Activated naive CD4-positive, alpha-beta T cell (primary cell): ENCODE results near the gene FMNL2.

Experiments used
- DNase-seq, 4 experiments: peaks; one replicate each; lab custom pipeline; 2025; lab: John Stamatoyannopoulos, UW

The FMNL2 gene

GRCh38 chr2:152450176-152450575 is 115.2 kb downstream of the FMNL2 start:
- DNase-seq = no peak

- no peak for DNase-seq
These were observed 117.4 kb downstream of the FMNL2 start for GRCh38 chr2:152452256-152452973.

GRCh38 chr2:152453129-152453911 is 118.3 kb downstream of the FMNL2 start:
- DNase-seq = no peak

GRCh38 chr2:152454371-152454770 is 119.4 kb downstream of the FMNL2 start:
- no peak for DNase-seq

GRCh38 chr2:152454960-152455359 is 120.0 kb downstream of the FMNL2 start:
- no peak for DNase-seq

GRCh38 chr2:152455738-152456137 is 120.8 kb downstream of the FMNL2 start:
- DNase-seq = no peak

- DNase-seq = no peak
These were observed 121.3 kb downstream of the FMNL2 start for GRCh38 chr2:152456262-152456661.

GRCh38 chr2:152458441-152458940 is 123.5 kb downstream of the FMNL2 start:
- no peak for DNase-seq

GRCh38 chr2:152459091-152459490 is 124.1 kb downstream of the FMNL2 start:
- no peak for DNase-seq

- no peak for DNase-seq
These were observed 125.6 kb downstream of the FMNL2 start for GRCh38 chr2:152460567-152460966.

GRCh38 chr2:152462120-152462519 is 127.1 kb downstream of the FMNL2 start:
- DNase-seq = no peak

GRCh38 chr2:152462779-152463178 is 127.8 kb downstream of the FMNL2 start:
- DNase-seq = no peak

GRCh38 chr2:152464851-152465470 is 130.0 kb downstream of the FMNL2 start:
- DNase-seq = no peak

- no peak for DNase-seq
These were observed 130.6 kb downstream of the FMNL2 start for GRCh38 chr2:152465541-152465940.

- no peak for DNase-seq
These were observed 131.1 kb downstream of the FMNL2 start for GRCh38 chr2:152466041-152466440.

GRCh38 chr2:152466980-152467676 is 132.2 kb downstream of the FMNL2 start:
- no peak for DNase-seq

GRCh38 chr2:152467677-152468410 is 132.9 kb downstream of the FMNL2 start:
- DNase-seq = no peak

GRCh38 chr2:152468899-152469692 is 134.1 kb downstream of the FMNL2 start:
- no peak for DNase-seq

GRCh38 chr2:152470861-152471854 is 136.2 kb downstream of the FMNL2 start:
- no peak for DNase-seq
